ENCODE results near the gene RNF220. TPM values are rescaled to one million over a fixed set of nuclear protein-coding genes. Genes with fewer than 3 reads are reported as not detected.

Gene RNF220
- total RNA-seq, 1 experiment from 2014 or later = 92.4 TPM

DNA sequence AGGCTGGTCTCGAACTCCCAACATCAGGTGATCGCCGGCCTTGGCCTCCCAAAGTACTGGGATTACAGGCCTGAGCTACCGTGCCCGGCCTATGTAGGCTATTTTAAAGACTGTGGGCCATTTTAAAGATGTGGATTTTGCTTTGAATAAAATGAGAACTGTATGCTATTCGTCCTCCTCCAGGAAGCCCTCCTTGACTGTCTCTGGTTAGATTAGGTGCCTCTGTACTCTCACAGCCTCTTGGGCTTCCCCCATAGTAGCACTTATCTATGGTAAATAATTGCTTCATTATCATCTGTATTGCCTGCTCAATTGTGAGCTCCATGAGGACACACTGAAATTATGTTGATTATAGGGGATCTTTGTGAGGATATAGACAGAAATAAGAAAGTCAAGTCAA lies 29.5 kb upstream of the RNF220 start:
- H3K36me3 ChIP-seq (ENCODE audit: control insufficient read depth, insufficient read depth, low read length) = no peaks in the 10 kb centered on the region
- H3K4me1 Mint-ChIP-seq (ENCODE audit: low read depth, unreplicated experiment) = no peaks in the 10 kb centered on the region
- BruUV-seq (replicated peaks) = no TSS peak
- H3K4me3 ChIP-seq (ENCODE audit: low read depth, low read length) = no peak overlapping the region
- no peak overlapping the region for H3K4me3 Mint-ChIP-seq (ENCODE audit: unreplicated experiment)
- intact Hi-C loops (cut with micrococcal nuclease; ENCODE audit: unreplicated experiment) = no loop called here
- no peak for DNase-seq
- H3K9me3 ChIP-seq = no peaks in the 10 kb centered on the region
- H3K4me1 ChIP-seq = no peaks in the 10 kb centered on the region
- ChIA-PET POLR2A (no interaction called here), CTCF (no interaction called here)
- H3K36me3 Mint-ChIP-seq (ENCODE audit: insufficient read depth, unreplicated experiment) = no peaks in the 10 kb centered on the region
- H3K27ac Mint-ChIP-seq (ENCODE audit: unreplicated experiment) = no peak overlapping the region
- H3K27me3 ChIP-seq (replicated peaks; ENCODE audit: control insufficient read depth, insufficient read depth, low read length) = no peaks in the 10 kb centered on the region
- no peaks in the 10 kb centered on the region for H3K9me3 Mint-ChIP-seq (ENCODE audit: unreplicated experiment)
- TF ChIP-seq, protein P1, sequence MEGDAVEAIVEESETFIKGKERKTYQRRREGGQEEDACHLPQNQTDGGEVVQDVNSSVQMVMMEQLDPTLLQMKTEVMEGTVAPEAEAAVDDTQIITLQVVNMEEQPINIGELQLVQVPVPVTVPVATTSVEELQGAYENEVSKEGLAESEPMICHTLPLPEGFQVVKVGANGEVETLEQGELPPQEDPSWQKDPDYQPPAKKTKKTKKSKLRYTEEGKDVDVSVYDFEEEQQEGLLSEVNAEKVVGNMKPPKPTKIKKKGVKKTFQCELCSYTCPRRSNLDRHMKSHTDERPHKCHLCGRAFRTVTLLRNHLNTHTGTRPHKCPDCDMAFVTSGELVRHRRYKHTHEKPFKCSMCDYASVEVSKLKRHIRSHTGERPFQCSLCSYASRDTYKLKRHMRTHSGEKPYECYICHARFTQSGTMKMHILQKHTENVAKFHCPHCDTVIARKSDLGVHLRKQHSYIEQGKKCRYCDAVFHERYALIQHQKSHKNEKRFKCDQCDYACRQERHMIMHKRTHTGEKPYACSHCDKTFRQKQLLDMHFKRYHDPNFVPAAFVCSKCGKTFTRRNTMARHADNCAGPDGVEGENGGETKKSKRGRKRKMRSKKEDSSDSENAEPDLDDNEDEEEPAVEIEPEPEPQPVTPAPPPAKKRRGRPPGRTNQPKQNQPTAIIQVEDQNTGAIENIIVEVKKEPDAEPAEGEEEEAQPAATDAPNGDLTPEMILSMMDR (IDR thresholded peaks at IDR 0.05; ENCODE audit: insufficient read depth in 1 of 2, low read depth in 1 of 2, low read length in 1 of 2, severe bottlenecking in 1 of 2, unreplicated experiment in 1 of 2) = no peak
- H3K27me3 Mint-ChIP-seq (ENCODE audit: insufficient read depth, unreplicated experiment) = peaks cover 3% of the 10 kb centered on the region

DNA sequence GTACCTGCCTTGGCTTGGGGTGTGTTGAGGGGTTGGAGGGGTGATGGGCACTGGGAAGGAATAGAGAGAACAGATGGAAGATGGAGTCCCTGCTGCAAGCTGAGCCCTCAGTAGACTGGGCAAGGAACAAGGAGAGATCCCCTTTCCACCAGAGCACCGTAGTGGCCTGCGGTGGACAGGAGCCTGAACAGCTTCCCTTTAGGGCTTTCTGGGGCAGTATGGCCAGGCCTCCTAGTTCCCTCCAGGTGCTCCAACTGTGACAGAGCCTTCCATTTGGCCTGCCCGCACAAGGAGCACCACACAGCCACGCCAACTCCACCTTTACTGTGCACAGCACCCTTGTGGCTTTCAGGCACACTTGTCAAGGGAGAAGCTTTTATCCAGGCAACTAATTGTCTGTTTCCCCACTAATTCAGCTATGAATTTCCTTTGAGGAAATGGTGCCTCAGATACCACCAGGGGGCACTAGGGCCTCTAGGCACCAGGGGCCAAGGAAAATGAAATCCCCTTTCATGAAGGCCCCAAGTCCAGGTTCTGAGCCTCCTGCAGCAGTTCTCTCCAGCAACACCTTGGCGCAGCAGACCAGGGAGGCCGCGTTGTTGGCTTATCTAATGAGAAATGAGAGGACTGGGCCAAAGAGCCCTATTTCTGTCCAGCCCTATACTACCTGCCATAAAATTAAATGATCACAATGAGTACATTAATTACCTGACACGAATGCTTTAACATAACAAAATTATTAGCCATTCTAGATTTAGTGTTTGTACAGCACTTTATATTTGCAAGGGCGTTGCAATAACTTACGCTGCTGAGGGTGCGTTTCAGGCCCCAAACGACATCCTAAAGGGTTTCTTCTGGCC lies 26.9 kb upstream of the RNF220 start:
- Mint-ChIP-seq H3K36me3 (ENCODE audit: insufficient read depth, unreplicated experiment) (no peaks in the 10 kb centered on the region), H3K4me1 (ENCODE audit: low read depth, unreplicated experiment) (no peaks in the 10 kb centered on the region), H3K27me3 (ENCODE audit: insufficient read depth, unreplicated experiment) (no peaks in the 10 kb centered on the region), H3K4me3 (ENCODE audit: unreplicated experiment) (no peak overlapping the region), H3K27ac (ENCODE audit: unreplicated experiment) (no peak overlapping the region), H3K9me3 (ENCODE audit: unreplicated experiment) (no peaks in the 10 kb centered on the region)
- Histone ChIP-seq H3K4me1 (no peaks in the 10 kb centered on the region), H3K4me3 (ENCODE audit: low read depth, low read length) (no peak overlapping the region), H3K9me3 (no peaks in the 10 kb centered on the region), H3K36me3 (ENCODE audit: control insufficient read depth, insufficient read depth, low read length) (no peaks in the 10 kb centered on the region), H3K27me3 (replicated peaks; ENCODE audit: control insufficient read depth, insufficient read depth, low read length) (no peaks in the 10 kb centered on the region)
- TF ChIP-seq, protein P1 (IDR thresholded peaks at IDR 0.05; ENCODE audit: insufficient read depth in 1 of 2, low read depth in 1 of 2, low read length in 1 of 2, severe bottlenecking in 1 of 2, unreplicated experiment in 1 of 2) = peak; percentile 52 to 66
- CTCF ChIA-PET = interaction anchor here (0.6 to 1.3 kb wide), 7 partner anchors 47 to 275 kb away, joined by 3 to 10 read pairs (median 5); no protein-coding TSS in a partner anchor
- peak; percentile 40 to 44 for DNase-seq
- intact Hi-C loops (cut with micrococcal nuclease; ENCODE audit: unreplicated experiment) = loop anchor here (1.0 kb wide), 1 partner anchor 217 kb away; no protein-coding TSS in a partner anchor
- no TSS peak for BruUV-seq (replicated peaks)
- POLR2A ChIA-PET = no interaction called here

DNA sequence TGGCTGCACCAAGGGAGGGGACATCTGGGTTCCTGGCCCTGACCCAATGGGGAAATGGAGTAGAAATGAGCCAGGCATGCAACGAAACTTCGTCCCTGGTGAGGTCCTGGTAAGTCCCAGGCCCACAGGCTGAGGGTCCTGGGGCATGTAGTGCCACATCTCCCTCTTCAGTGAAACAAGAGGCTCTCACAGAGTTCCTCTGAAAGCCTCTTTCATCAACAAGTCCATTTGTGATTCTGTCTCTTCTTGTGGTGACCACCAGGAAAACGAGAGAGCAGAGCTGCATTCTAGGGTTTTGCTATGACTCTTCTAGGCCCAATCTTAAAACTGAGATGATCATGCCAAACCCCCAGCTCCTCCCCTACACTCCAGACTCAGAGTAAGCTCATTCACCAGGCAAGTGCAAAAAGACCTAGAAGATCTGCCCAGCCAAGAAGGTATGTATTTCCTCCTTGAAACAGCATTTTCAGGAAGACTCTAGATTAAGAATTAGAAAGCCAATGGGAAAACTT lies 24.3 kb upstream of the RNF220 start:
- Histone ChIP-seq H3K9me3 (no peaks in the 10 kb centered on the region), H3K4me3 (ENCODE audit: low read depth, low read length) (no peak overlapping the region), H3K36me3 (ENCODE audit: control insufficient read depth, insufficient read depth, low read length) (no peaks in the 10 kb centered on the region), H3K4me1 (no peaks in the 10 kb centered on the region), H3K27me3 (replicated peaks; ENCODE audit: control insufficient read depth, insufficient read depth, low read length) (no peaks in the 10 kb centered on the region)
- ChIA-PET CTCF (interaction anchor here (0.6 kb wide), 1 partner anchor 152 kb away, joined by 3 read pairs; no protein-coding TSS in a partner anchor), POLR2A (no interaction called here)
- no peaks in the 10 kb centered on the region for H3K27me3 Mint-ChIP-seq (ENCODE audit: insufficient read depth, unreplicated experiment)
- no peaks in the 10 kb centered on the region for H3K4me1 Mint-ChIP-seq (ENCODE audit: low read depth, unreplicated experiment)
- no peaks in the 10 kb centered on the region for H3K36me3 Mint-ChIP-seq (ENCODE audit: insufficient read depth, unreplicated experiment)
- TF ChIP-seq, protein P1 (IDR thresholded peaks at IDR 0.05; ENCODE audit: insufficient read depth in 1 of 2, low read depth in 1 of 2, low read length in 1 of 2, severe bottlenecking in 1 of 2, unreplicated experiment in 1 of 2) = no peak
- no peak overlapping the region for H3K4me3 Mint-ChIP-seq (ENCODE audit: unreplicated experiment)
- no peak overlapping the region for H3K27ac Mint-ChIP-seq (ENCODE audit: unreplicated experiment)
- DNase-seq = no peak
- H3K9me3 Mint-ChIP-seq (ENCODE audit: unreplicated experiment) = no peaks in the 10 kb centered on the region
- intact Hi-C loops (cut with micrococcal nuclease; ENCODE audit: unreplicated experiment) = no loop called here
- BruUV-seq (replicated peaks) = no TSS peak

All from Caco-2 (cell line).